SK-N-SH (cell line): ENCODE results near the gene STK40. TPM values are rescaled to one million over a fixed set of nuclear protein-coding genes. Genes with fewer than 3 reads are reported as not detected.

ENCODE experiments used
- CTCF ChIA-PET: fragments of 300-600, 350-600 bp; formaldehyde crosslinking; extraction: SDS; loops from one replicate; lab custom pipeline; 2021; lab: Yijun Ruan, JAX
- POLR2A ChIA-PET: fragments of 350-600 bp; sonication (Branson Sonifier 250); formaldehyde crosslinking; extraction: SDS; loops from one replicate; lab custom pipeline; 2020; ENCODE audit warnings: antibody characterized with exemption, inconsistent platforms; lab: Yijun Ruan, JAX
- DNase-seq: peaks from one replicate; pipeline ENCODE4 v3.0.0; 2012
- H2AFZ ChIP-seq: fragments of 200-600 bp; sonication (generic); 2 replicates; pipeline ENCODE4 v1.8.1; 2016; ENCODE audit warnings: antibody characterized with exemption, mild to moderate bottlenecking, low read depth
- H3F3A ChIP-seq: fragments of 200-600 bp; sonication (generic); replicated peaks from 2 replicates; pipeline ENCODE3; 2016; ENCODE audit warnings: antibody characterized with exemption, mild to moderate bottlenecking; ENCODE audit not compliant: insufficient read depth
- H3K27ac ChIP-seq, 2 experiments: fragments of 200-500 bp in 1 of 2; fragments of 200-600 bp in 1 of 2; sonication (Bioruptor generic) in 1 of 2; sonication (generic), shearing (Covaris generic) in 1 of 2; 2 replicates each; pipeline versions ENCODE4 v1.5.1 to v1.6.1; 2014 to 2016; ENCODE audit warnings: low read depth in 2 of 2, inconsistent platforms in 1 of 2, low read length in 1 of 2, mild to moderate bottlenecking in 1 of 2, mixed read lengths in 1 of 2
- H3K27me3 ChIP-seq: fragments of 200-600 bp; sonication (generic), shearing (Covaris generic); 2 replicates; pipeline ENCODE4 v1.6.1; 2016; ENCODE audit warnings: mixed run types; ENCODE audit not compliant: insufficient read depth
- H3K36me3 ChIP-seq, 2 experiments: fragments of 200-500 bp in 1 of 2; fragments of 200-600 bp in 1 of 2; sonication (Bioruptor generic) in 1 of 2; sonication (generic) in 1 of 2; replicated peaks in 1 of 2; 2 replicates each; pipeline versions ENCODE3 to v1.5.1; 2014 to 2016; ENCODE audit warnings: low read length in 1 of 2, mild to moderate bottlenecking in 1 of 2; ENCODE audit not compliant: insufficient read depth in 2 of 2, control insufficient read depth in 1 of 2
- H3K4me1 ChIP-seq, 2 experiments: fragments of 200-500 bp in 1 of 2; fragments of 200-600 bp in 1 of 2; sonication (Bioruptor generic) in 1 of 2; sonication (generic), shearing (Covaris generic) in 1 of 2; 2 replicates each; pipeline versions ENCODE4 v1.5.1 to v1.6.1; 2014 to 2016; ENCODE audit warnings: low read depth in 1 of 2, low read length in 1 of 2, mixed run types in 1 of 2; ENCODE audit not compliant: insufficient read depth in 2 of 2, control insufficient read depth in 1 of 2
- H3K4me2 ChIP-seq: fragments of 200-600 bp; sonication (generic), shearing (Covaris generic); 2 replicates; pipeline ENCODE4 v1.6.1; 2017; ENCODE audit warnings: mixed run types
- H3K4me3 ChIP-seq, 2 experiments: fragments of 200-500 bp in 1 of 2; fragments of 200-600 bp in 1 of 2; sonication (Bioruptor generic) in 1 of 2; sonication (generic), shearing (Covaris generic) in 1 of 2; 2 replicates each; pipeline versions ENCODE4 v1.5.1 to v1.8.1; 2014 to 2016; ENCODE audit warnings: low read depth in 2 of 2, inconsistent platforms in 1 of 2, low read length in 1 of 2, mild to moderate bottlenecking in 1 of 2, mixed read lengths in 1 of 2, moderate library complexity in 1 of 2
- H3K79me2 ChIP-seq: fragments of 200-600 bp; sonication (generic); 2 replicates; pipeline ENCODE4 v1.8.1; 2017; ENCODE audit warnings: mild to moderate bottlenecking; ENCODE audit not compliant: insufficient read depth
- H3K9ac ChIP-seq: fragments of 200-600 bp; sonication (generic); 2 replicates; pipeline ENCODE4 v1.6.1; 2017; ENCODE audit warnings: mixed run types
- H3K9me2 ChIP-seq: fragments of 200-600 bp; sonication (generic); 2 replicates; pipeline ENCODE4 v1.6.1; 2017; ENCODE audit warnings: mixed run types
- H3K9me3 ChIP-seq: fragments of 200-600 bp; sonication (generic); 2 replicates; pipeline ENCODE4 v1.6.1; 2017; ENCODE audit warnings: mixed run types, mild to moderate bottlenecking, moderate library complexity
- H4K20me1 ChIP-seq: fragments of 200-600 bp; sonication (generic); 2 replicates; pipeline ENCODE4 v1.6.1; 2017; ENCODE audit warnings: mild to moderate bottlenecking, mixed run types; ENCODE audit not compliant: insufficient read depth
- CHD2 ChIP-seq: fragments of 150-350 bp; IDR thresholded peaks from 2 replicates; pipeline ENCODE4 v1.6.1; 2018; ENCODE audit warnings: low read length; ENCODE audit not compliant: partially characterized antibody
- EP300 ChIP-seq, 2 experiments: IDR thresholded peaks; 2 replicates each; pipeline versions ENCODE4 v1.4.0 to v1.6.1; 2012; ENCODE audit warnings: borderline replicate concordance in 1 of 2, low read depth in 1 of 2, low read length in 1 of 2
- FOSL2 ChIP-seq: IDR thresholded peaks from 2 replicates; pipeline ENCODE4 v1.4.0; 2012; ENCODE audit warnings: low read depth, mild to moderate bottlenecking, moderate library complexity, borderline replicate concordance
- FOXJ3 ChIP-seq: sonication (generic); formaldehyde crosslinking; IDR thresholded peaks from 2 replicates; pipeline ENCODE4 v1.5.1; 2020; ENCODE audit warnings: mild to moderate bottlenecking, missing genetic modification reagents
- FOXM1 ChIP-seq: IDR thresholded peaks from 2 replicates; pipeline ENCODE4 v1.4.0; 2012; ENCODE audit warnings: low read depth, mild to moderate bottlenecking
- MAX ChIP-seq: IDR thresholded peaks from 2 replicates; pipeline ENCODE4 v1.4.0; 2012; ENCODE audit warnings: low read depth
- NFIC ChIP-seq: IDR thresholded peaks from 2 replicates; pipeline ENCODE4 v1.4.0; 2012; ENCODE audit warnings: borderline replicate concordance
- RAD21 ChIP-seq: IDR thresholded peaks from 2 replicates; pipeline ENCODE4 v1.6.1; 2012; ENCODE audit warnings: mild to moderate bottlenecking, low read length
- RXRA ChIP-seq: IDR thresholded peaks from 2 replicates; pipeline ENCODE4 v1.4.0; 2012; ENCODE audit warnings: low read depth, mild to moderate bottlenecking, borderline replicate concordance
- SMC3 ChIP-seq: IDR thresholded peaks from 2 replicates; pipeline ENCODE4 v1.6.1; 2012; ENCODE audit warnings: low read depth, low read length, improper control_type of control experiment
- TCF12 ChIP-seq: IDR thresholded peaks from 2 replicates; pipeline ENCODE4 v1.4.0; 2012
- WGBS: methylation state at CpG from one replicate; pipeline ENCODE4 v1.1.6; 2017; ENCODE audit warnings: low lambda C conversion rate; 5-methylcytosine and 5-hydroxymethylcytosine counted together
- polyA plus RNA-seq, 3 experiments: library from polyadenylated mRNA; depleted of rRNA; stranded (reverse); fragments of >200 nt; gene quantifications; 2 replicates each; pipeline ENCODE4 v1.2.3, GENCODE V29; 2012
- TF ChIP-seq, protein P1 (sequence below): IDR thresholded peaks from 2 replicates; pipeline ENCODE4 v1.4.0; 2012; ENCODE audit warnings: low read depth, borderline replicate concordance
- TF ChIP-seq, protein P2 (sequence below): fragments of 150-350 bp; IDR thresholded peaks from 2 replicates; pipeline ENCODE4 v1.6.1; 2017; ENCODE audit warnings: antibody characterized with exemption, low read length, low read depth, borderline replicate concordance

The STK40 gene
- polyA plus RNA-seq, 1 of the 3 experiments (the other 2 are of a cell fraction) = 43.3 TPM

DNA sequence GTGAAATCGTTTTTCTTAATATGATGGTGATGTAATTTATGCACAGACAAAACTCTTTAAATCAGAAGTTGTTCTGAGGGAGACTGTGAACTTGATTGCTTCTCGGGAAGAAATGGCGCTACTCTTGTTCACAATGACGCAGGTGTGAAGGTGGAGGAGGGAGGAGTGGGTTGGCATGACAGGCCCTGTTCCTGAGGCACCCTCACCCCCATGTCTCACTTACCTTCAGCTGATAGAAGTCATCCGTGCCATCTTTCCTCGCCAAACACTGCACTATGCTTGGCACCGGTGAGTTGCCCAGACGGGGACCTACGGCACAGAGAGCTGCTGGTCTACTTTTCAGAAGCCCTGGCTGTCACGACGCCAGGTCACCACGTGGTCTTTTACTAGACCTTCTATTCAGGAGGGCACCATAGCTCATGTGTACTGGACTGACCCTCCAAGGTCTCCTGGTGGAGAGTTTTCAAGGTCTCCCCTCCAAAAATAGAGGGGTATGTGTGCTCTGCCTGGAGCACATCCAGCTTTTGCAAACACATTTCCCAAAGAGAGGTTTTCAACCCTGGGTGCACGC is 27.1 kb downstream of the STK40 start:
- CTCF ChIA-PET = interaction anchor here (4.1 kb wide), 1 partner anchor 10 kb away, joined by 24 read pairs; no protein-coding TSS in a partner anchor
- peaks cover 58% of the 10 kb centered on the region for H3K79me2 ChIP-seq

GRCh38 chr1:36355811-36356210 is 29.9 kb downstream of the STK40 start:
- CTCF ChIA-PET = interaction anchor here (1.2 to 2.2 kb wide), 4 partner anchors 10 to 17 kb away, joined by 3 to 14 read pairs (median 7); no protein-coding TSS in a partner anchor

More for the DNA sequence above, 27.1 kb downstream of the STK40 start:
- no peaks in the 10 kb centered on the region for H3K27me3 ChIP-seq
- H3F3A ChIP-seq = peaks cover 17% of the 10 kb centered on the region
- no peak overlapping the region for H3K27ac ChIP-seq
- no peaks in the 10 kb centered on the region for H3K9me2 ChIP-seq
- DNase-seq = no peak
- no peak overlapping the region for H3K4me3 ChIP-seq
- H3K36me3 ChIP-seq = peaks cover 48 to 54% of the 10 kb centered on the region in 2 experiments
- 94% methylated on average over 10 of the region's 13 CpGs for WGBS
- 0 out of 2 replicates have a peak, but pooled peaks cover 3% of the 10 kb centered on the region for H4K20me1 ChIP-seq
- no peaks in the 10 kb centered on the region for H3K9me3 ChIP-seq
- no peak overlapping the region for H3K4me2 ChIP-seq
- H2AFZ ChIP-seq = no peak overlapping the region
- H3K4me1 ChIP-seq = peaks cover 0 to 3% of the 10 kb centered on the region in 2 experiments; a peak in 2 of 4 replicates
- TF ChIP-seq, protein P1, sequence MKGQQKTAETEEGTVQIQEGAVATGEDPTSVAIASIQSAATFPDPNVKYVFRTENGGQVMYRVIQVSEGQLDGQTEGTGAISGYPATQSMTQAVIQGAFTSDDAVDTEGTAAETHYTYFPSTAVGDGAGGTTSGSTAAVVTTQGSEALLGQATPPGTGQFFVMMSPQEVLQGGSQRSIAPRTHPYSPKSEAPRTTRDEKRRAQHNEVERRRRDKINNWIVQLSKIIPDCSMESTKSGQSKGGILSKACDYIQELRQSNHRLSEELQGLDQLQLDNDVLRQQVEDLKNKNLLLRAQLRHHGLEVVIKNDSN = no peak
- TF ChIP-seq TCF12 = no peak
- TF ChIP-seq FOXJ3 (CRISPR knock-in tag) = no peak
- TF ChIP-seq NFIC = no peak
- no peak for TF ChIP-seq FOXM1
- TF ChIP-seq EP300 (IDR thresholded peaks at IDR 0.05; ENCODE audit: borderline replicate concordance in 1 of 2, low read depth in 1 of 2, low read length in 1 of 2) = no peak
- POLR2A ChIA-PET = no interaction called here
- H3K9ac ChIP-seq = no peak overlapping the region

More at GRCh38 chr1:36355811-36356210, 29.9 kb downstream of the STK40 start:
- H3K9ac ChIP-seq = no peak overlapping the region
- H2AFZ ChIP-seq = no peak overlapping the region
- peaks cover 24 to 29% of the 10 kb centered on the region in 2 experiments for H3K4me1 ChIP-seq
- H3K36me3 ChIP-seq = peaks cover 36 to 44% of the 10 kb centered on the region in 2 experiments
- H3K27ac ChIP-seq = no peak overlapping the region
- H3K4me2 ChIP-seq = no peak overlapping the region
- WGBS = 89% methylated on average over 3 of the region's 4 CpGs
- no peaks in the 10 kb centered on the region for H3K9me2 ChIP-seq
- peaks cover 30% of the 10 kb centered on the region for H3K79me2 ChIP-seq
- H3F3A ChIP-seq = peaks cover 37% of the 10 kb centered on the region
- POLR2A ChIA-PET = no interaction called here
- no peaks in the 10 kb centered on the region for H3K9me3 ChIP-seq
- no peak for DNase-seq
- H3K27me3 ChIP-seq = no peaks in the 10 kb centered on the region
- H4K20me1 ChIP-seq = 0 out of 2 replicates have a peak, but pooled peaks cover 3% of the 10 kb centered on the region
- no peak for TF ChIP-seq MAX
- TF ChIP-seq RAD21 = no peak
- TF ChIP-seq RXRA = no peak
- no peak for TF ChIP-seq SMC3
- no peak for TF ChIP-seq FOSL2
- TF ChIP-seq, protein P2, sequence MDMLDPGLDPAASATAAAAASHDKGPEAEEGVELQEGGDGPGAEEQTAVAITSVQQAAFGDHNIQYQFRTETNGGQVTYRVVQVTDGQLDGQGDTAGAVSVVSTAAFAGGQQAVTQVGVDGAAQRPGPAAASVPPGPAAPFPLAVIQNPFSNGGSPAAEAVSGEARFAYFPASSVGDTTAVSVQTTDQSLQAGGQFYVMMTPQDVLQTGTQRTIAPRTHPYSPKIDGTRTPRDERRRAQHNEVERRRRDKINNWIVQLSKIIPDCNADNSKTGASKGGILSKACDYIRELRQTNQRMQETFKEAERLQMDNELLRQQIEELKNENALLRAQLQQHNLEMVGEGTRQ = no peak
- no peak for TF ChIP-seq CHD2
- no peak overlapping the region for H3K4me3 ChIP-seq
